HG03432 (cell line): ENCODE measurements around the gene PPP1R8.
A peak's percentile ranks its signal among the peaks of the same experiment; 100 is the strongest.
"Not testable (repeated sequence)": the region's sequence is repeated elsewhere in the genome, so short reads cannot be mapped to it uniquely, and the experiment has no call there.

Source experiments
- ATAC-seq: cut with Tn5 transposase; IDR thresholded peaks from one replicate; pipeline ENCODE4 v1.9.1; 2021; ENCODE audit warnings: mild to moderate bottlenecking, moderate library complexity; ENCODE audit not compliant: unreplicated experiment

Gene PPP1R8

DNA sequence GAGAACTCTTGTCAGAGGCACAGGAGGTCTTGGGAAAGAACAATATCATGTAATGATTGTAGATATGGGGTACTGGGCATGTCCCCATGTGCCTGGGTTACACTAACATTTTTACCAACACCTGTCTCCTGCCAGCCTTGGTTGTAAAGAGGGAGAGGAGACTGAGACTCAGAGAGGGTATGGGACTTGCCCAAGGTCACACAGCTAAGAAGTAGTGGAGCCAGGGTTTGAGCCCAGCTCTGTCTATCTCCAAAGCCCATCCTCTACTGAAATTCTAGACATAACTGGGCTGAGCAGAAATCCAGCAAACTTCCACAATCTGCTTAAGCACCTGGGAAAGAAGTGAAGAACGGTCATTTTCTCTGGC is 39.1 kb downstream of the PPP1R8 start:
- no peak for ATAC-seq

DNA sequence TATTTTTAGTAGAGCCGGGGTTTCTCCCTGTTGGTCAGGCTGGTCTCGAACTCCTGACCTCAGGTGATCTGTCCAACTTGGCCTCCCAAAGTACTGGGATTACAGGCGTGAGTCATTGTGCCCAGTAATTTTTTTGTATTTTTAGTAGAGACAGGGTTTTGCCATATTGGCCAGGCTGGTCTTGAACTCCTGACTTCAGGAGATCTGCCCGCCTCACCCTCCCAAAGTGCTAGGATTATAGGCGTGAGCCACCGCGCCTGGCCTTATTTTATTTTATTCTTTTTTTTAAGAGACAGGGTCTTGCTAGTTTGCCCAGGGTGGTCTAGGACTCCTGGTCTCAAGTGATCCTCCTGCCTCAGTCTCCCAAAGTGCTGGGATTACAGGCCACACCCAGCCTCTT is 40.5 kb downstream of the PPP1R8 start:
- ATAC-seq = not testable (repeated sequence)

GRCh38 chr1:27872059-27872801 is 41.6 kb downstream of the PPP1R8 start, which contains the start of gene THEMIS2:
Gene THEMIS2 (plus strand): TSS chr1:27872544. CDS start chr1:27872572, 28 bp downstream.
- peak; percentile 41 for ATAC-seq

DNA sequence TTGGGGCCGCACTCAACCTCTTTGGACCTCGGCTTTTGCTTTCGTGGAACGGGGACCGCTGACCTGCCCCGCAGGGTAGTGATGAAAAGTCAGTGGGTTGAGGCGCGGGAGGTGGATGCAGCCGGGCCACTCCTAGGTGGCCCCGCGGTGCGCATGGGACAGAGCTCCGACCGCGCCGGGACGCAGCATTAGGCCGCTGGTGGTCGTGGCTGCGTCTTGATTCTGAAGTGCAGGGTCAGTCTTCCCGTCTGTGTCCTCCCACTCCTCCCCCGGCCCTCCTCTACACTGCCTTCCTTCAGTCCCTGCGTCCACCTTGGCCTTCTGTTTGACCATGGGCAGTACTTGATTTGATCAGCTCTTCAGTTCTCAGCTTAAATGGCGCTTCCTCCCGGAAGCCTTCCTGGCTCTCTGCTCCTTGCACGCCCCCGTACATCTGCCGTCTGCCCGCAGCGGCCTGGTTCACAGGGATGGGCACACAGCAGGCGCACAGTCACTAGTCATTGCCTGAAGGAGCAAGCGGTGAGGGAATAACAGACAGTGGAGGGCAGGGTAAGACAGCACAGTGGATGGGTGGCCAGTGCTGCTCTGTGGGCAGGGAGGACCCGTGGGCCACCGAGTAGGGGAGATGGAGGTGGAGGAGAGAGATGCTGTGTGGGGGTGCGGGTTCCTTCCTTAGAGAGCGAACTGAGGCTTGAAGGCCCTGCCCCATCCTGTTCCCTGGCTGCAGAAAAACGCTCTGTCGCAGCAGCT is 42.4 kb downstream of the PPP1R8 start:
- ATAC-seq = peak; percentile 11

DNA sequence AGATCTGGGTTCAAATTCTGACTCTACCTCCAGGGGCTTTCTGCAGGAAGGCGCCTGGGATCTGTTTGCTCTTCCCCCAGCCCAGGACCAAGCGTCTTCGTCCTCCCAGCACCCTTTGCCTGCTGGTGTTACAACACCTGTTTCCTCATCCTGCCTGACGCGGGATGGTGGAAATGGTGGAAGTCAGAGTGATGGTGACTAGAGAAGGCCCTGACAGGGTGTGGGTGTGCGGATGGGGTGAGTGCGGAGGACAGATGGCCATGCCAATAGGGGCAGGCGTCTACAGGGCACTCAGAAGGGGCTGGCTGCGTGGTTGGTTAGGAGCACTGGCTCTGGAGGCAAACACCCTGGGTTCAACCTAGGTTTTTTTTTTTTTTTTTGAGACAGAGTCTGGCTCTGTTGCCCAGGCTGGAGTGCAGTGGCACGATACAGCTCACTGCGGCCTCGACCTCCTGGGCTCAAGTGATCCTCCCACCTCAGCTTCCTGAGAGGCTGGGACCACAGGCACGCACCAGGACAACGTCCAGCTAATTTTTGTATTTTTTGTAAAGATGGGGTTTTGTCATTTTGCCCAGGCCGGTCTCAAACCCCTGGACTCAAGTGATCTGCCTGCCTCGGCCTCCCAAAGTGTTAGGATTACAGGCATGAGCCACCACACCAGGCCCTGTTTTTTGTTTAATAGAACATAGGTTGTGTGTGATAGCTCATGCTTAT is 43.2 kb downstream of the PPP1R8 start:
- no peak for ATAC-seq

- no peak for ATAC-seq
Measured at GRCh38 chr1:27876341-27877114, 45.9 kb downstream of the PPP1R8 start.

DNA sequence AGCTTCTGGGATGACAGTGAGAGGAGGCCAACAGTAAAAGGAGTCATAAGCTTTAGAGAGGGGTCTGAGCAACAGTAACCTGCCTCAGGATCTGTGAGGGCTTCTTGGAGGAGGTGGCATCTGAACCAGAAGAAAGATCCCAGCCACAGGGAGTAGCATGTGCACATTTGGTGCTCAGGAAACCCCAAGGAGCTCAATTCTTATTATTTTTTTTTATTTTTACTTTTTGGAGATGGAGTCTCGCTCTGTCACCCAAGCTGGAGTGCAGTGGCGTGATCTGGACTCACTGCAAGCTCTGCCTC is 46.5 kb downstream of the PPP1R8 start:
- no peak for ATAC-seq

DNA sequence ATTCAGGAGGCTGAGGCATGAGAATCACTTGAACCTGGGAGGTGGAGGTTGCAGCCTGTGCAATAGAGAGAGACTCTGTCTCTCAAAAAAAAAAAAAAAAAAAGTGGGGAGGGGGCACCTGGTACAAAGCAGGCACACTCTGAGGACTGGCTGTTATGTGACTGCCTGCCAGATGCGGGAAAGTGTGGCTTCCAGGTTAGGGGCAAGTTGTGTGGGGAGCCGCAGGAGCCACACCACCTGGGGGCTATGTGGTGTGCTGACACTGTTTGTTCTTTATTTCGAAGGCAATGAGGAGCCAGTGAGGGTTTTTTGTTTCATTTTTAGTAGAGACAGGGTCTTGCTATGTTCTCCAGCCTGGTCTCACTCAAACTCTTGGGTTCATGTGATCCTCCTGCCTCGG is 47.5 kb downstream of the PPP1R8 start:
- ATAC-seq = no peak

DNA sequence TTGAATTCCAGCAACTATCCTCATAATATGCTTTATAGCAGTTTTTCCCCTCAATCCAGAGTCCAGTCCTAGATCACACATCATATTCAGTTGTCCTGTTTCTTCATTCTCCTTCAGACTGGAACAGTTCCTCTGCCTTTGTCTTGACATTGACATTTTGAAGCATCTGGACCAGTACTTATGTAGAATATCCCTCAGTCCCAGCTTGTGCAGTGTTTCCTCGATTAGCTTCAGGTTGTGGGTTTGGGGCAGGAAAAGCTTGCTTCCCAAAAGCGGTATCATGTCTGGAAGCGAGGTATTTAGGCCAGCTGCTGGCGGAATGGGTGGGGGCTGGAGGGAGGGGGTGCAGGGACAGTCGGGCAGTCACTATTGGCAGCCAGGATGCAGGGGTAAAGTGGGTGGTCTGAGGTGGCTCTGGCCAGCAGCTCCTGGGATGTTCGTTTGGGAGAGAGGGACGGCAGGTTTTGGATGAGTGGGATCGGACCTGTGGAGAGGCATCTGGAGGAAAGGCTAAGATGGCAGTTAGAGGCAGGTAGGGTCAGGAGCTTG is 48.3 kb downstream of the PPP1R8 start:
- ATAC-seq = no peak

DNA sequence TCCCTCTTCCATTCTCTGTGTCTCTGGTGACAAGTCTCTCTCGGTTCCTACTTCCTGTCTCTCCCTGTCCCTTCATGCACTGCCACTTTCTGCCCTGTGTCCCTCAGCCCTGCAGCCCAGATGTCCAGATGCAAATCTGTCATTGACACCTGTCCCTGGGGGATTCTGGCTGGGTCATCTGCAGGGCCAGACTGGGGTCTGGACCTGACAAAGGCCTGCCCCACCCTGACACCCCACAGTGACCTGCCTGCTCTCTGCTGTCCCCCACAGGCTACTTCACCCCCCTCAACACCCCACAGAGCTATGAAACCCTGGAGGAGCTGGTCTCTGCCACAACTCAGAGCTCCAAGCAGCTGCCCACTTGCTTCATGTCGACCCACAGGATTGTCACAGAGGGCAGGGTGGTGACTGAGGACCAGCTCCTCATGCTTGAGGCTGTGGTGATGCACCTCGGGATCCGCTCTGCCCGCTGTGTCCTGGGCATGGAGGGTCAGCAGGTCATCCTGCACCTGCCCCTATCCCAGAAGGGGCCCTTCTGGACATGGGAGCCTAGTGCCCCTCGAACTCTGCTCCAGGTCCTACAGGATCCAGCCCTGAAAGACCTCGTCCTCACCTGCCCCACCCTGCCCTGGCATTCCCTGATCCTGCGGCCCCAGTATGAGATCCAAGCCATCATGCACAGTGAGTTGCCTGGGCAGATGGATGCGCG is 48.9 kb downstream of the PPP1R8 start:
- no peak for ATAC-seq

GRCh38 chr1:27882543-27882903 is 51.9 kb downstream of the PPP1R8 start:
- ATAC-seq = no peak

GRCh38 chr1:27883536-27883935 is 53.0 kb downstream of the PPP1R8 start:
- no peak for ATAC-seq

GRCh38 chr1:27884006-27884954 is 53.7 kb downstream of the PPP1R8 start:
- peak; percentile 38 for ATAC-seq

DNA sequence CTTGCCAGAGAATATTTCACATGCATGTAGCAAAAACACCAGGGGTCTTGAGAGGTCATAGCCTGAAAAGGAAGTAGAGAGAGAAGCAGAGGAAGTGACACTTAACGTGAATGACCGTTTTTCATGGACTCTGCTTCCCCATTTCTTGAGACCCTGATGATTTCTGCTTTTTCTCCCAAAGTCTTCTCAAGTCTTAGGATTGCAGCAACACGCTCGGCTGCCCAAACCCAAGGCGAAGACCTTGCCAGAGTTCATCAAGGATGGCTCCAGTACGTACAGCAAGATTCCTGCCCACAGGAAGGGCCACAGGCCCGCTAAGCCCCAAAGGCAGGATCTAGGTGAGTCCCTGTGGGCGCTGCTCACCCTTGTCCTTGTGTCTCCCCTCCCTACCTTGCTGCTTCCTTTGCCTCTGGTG is 54.5 kb downstream of the PPP1R8 start:
- ATAC-seq = no peak

DNA sequence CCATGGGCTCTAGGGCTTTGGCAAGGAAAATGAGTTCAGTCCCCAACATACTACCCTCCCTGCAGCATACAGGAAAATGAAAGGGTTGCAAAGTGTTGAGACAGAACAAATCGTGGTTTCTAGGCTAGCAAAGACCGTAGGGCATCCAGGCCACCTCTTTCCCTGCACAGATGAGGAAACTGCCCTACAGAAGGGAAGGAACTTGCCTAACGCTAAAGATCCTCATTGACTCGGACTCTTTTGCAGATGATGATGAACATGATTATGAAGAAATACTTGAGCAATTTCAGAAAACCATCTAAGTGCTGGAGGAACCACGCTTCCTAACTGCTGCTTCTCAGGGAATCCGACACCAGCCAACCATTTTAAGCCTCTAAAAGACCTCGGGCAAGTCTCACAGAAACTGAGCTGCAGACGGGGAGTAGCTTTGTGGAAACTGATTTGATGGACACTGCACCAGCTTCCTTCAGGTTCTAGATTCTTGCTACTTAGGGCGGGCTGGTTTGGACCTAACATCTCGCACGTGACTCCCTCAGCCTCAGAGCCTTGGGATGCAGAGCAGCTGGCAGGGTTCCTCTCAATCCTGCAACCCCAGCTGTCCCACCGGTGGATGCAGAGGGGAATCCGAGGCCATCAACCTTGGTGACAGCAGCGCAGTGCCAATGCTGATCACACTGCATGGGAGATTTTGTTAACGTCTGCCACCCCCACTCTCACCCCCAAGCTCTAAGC is 55.2 kb downstream of the PPP1R8 start:
- no peak for ATAC-seq

GRCh38 chr1:27886353-27886679 is 55.7 kb downstream of the PPP1R8 start:
- no peak for ATAC-seq

DNA sequence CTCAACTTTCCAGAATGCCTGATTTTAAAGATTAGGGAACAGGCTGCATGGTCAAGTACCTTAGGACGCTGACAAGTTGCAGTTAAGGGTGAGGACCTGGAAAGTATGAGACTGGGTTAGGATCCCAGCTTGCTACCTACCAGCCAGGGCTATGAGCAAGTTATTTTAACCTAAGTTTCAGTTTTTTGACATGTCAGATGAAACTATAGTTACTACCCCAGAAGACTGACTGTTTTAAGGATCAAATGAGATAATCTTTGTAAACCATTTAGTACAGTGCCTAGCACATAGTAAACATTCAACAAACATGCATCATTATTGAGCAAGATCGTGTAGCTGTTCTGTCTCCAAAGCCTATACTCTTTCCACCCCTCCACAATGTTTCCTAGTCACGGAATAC is 56.2 kb downstream of the PPP1R8 start:
- ATAC-seq = no peak

- no peak for ATAC-seq
Measured at GRCh38 chr1:27887215-27888021, 56.8 kb downstream of the PPP1R8 start.
